Endodermal cell (in vitro differentiated cells): ENCODE data around the gene MGLL. TPM values are rescaled to one million over a fixed set of nuclear protein-coding genes. Genes with fewer than 3 reads are reported as not detected.

ENCODE experiments used
- DNase-seq: peaks from one replicate; pipeline ENCODE4 v3.0.0-alpha.2; 2017
- H3K27ac ChIP-seq: 2 replicates; pipeline ENCODE4 v1.5.1; 2013; ENCODE audit warnings: mild to moderate bottlenecking, low read depth, low read length, moderate library complexity
- H3K27me3 ChIP-seq: 2 replicates; pipeline ENCODE4 v1.6.1; 2013; ENCODE audit warnings: mild to moderate bottlenecking, low read length, moderate library complexity; ENCODE audit not compliant: insufficient read depth, control insufficient read depth, poor library complexity, severe bottlenecking
- H3K36me3 ChIP-seq: 2 replicates; pipeline ENCODE4 v1.7.0; 2013; ENCODE audit warnings: mild to moderate bottlenecking, low read length, moderate library complexity; ENCODE audit not compliant: control insufficient read depth, insufficient read depth
- H3K4me1 ChIP-seq: one replicate; pipeline ENCODE4 v1.7.0; 2013; ENCODE audit warnings: low read length; ENCODE audit not compliant: control insufficient read depth, insufficient read depth
- H3K4me3 ChIP-seq: 2 replicates; pipeline ENCODE4 v1.5.1; 2013; ENCODE audit warnings: mild to moderate bottlenecking, low read length, moderate library complexity
- H3K9ac ChIP-seq: 2 replicates; pipeline ENCODE4 v1.6.1; 2013; ENCODE audit warnings: mild to moderate bottlenecking, low read length, moderate library complexity; ENCODE audit not compliant: poor library complexity, severe bottlenecking; ENCODE audit errors: extremely low read depth
- H3K9me3 ChIP-seq: 2 replicates; pipeline ENCODE4 v1.6.1; 2013; ENCODE audit warnings: mild to moderate bottlenecking, low read length, moderate library complexity; ENCODE audit not compliant: control insufficient read depth
- H3K27ac Mint-ChIP-seq: 2 replicates; pipeline ENCODE4 v1.8.0; 2020; ENCODE audit warnings: mixed read lengths
- H3K27me3 Mint-ChIP-seq: 2 replicates; pipeline ENCODE4 v1.8.0; 2021; ENCODE audit warnings: mild to moderate bottlenecking, mixed read lengths; ENCODE audit not compliant: insufficient read depth
- H3K36me3 Mint-ChIP-seq: 2 replicates; pipeline ENCODE4 v1.8.0; 2020; ENCODE audit warnings: low read depth, mixed read lengths
- H3K4me1 Mint-ChIP-seq: 2 replicates; pipeline ENCODE4 v1.8.0; 2020; ENCODE audit warnings: mixed read lengths
- H3K4me3 Mint-ChIP-seq: 2 replicates; pipeline ENCODE4 v1.8.0; 2020; ENCODE audit warnings: mild to moderate bottlenecking, moderate library complexity, mixed read lengths
- H3K9me3 Mint-ChIP-seq: 2 replicates; pipeline ENCODE4 v1.8.0; 2020; ENCODE audit warnings: mild to moderate bottlenecking, mixed read lengths
- CTCF ChIP-seq: fragments of 200-600 bp; sonication (generic); conservative IDR thresholded peaks from 2 replicates; pipeline ENCODE4 v1.5.0; 2021; ENCODE audit warnings: antibody characterized with exemption, mild to moderate bottlenecking
- WGBS, 2 experiments: methylation state at CpG; one replicate each; pipeline versions ENCODE4 v1.1.5 to v1.1.7; 2013; ENCODE audit warnings: missing lambda C conversion rate in 2 of 2, mixed read lengths in 1 of 2; ENCODE audit not compliant: insufficient coverage in 1 of 2, insufficient read length in 1 of 2; 5-methylcytosine and 5-hydroxymethylcytosine counted together
- total RNA-seq, 2 donors: library from RNA; stranded (reverse); fragmentation: NEBNext Ultra II Directional in 1 of 2; extraction: Animal tissue kit (Norgen Biotek cat#: 25700) in 1 of 2; gene quantifications; 2 replicates in 1 of 2; 3 replicates in 1 of 2; pipeline ENCODE4 v1.2.1, GENCODE V29; 2021

The MGLL gene
- total RNA-seq, 2 donors from 2014 or later, result 0.22 TPM; not detected in 1

- Histone ChIP-seq H3K9ac (no peak overlapping the region), H3K27me3 (no peaks in the 10 kb centered on the region), H3K4me3 (no peak overlapping the region), H3K27ac (no peak overlapping the region), H3K4me1 (no peaks in the 10 kb centered on the region), H3K36me3 (no peaks in the 10 kb centered on the region), H3K9me3 (no peaks in the 10 kb centered on the region)
- no peak overlapping the region for H3K27ac Mint-ChIP-seq
- no peak for TF ChIP-seq CTCF
- no peaks in the 10 kb centered on the region for H3K36me3 Mint-ChIP-seq
- H3K27me3 Mint-ChIP-seq, result peaks cover 2% of the 10 kb centered on the region
- no peaks in the 10 kb centered on the region for H3K9me3 Mint-ChIP-seq
- no peak overlapping the region for H3K4me3 Mint-ChIP-seq
- WGBS, 2 experiments, result 89 to 90% methylated on average over 7 to 9 of the region's 9 CpGs
- H3K4me1 Mint-ChIP-seq, result no peaks in the 10 kb centered on the region
- no peak for DNase-seq
Observed at GRCh38 chr3:127848131-127849129, 26.1 kb upstream of the MGLL start.

DNA sequence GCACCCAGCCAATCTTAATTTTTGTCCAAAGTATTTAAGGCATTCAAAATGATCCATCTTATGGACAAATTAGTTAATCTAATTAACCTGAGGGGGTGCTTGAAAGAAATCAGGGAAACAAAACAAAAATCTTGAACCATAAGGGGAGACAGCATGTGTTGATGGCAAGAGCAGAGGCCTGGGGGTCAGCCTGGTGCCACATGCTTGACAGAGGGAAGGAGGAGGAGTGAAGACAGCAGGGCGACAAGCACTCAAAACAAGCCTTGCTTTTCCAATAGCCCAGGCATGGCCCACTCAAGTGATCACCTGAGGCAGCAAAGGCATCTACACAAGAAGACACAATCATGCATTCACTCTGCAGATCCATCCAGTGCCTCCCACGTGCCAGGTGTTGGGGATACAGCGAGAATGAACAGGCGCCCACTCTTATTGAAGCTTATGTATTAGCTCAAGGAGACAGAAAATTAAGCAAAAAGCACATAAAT is 25.0 kb upstream of the MGLL start:
- Mint-ChIP-seq H3K4me1 (no peaks in the 10 kb centered on the region), H3K27ac (no peak overlapping the region), H3K36me3 (no peaks in the 10 kb centered on the region), H3K27me3 (peaks cover 2% of the 10 kb centered on the region), H3K9me3 (no peaks in the 10 kb centered on the region), H3K4me3 (no peak overlapping the region)
- TF ChIP-seq CTCF, result no peak
- 90% methylated on average over 4 of the region's 4 CpGs; no CpG with 5 or more reads in 1 of the 2 experiments for WGBS, 2 experiments
- DNase-seq, result no peak
- no peak overlapping the region for H3K27ac ChIP-seq
- no peak overlapping the region for H3K9ac ChIP-seq
- no peaks in the 10 kb centered on the region for H3K4me1 ChIP-seq
- no peak overlapping the region for H3K4me3 ChIP-seq
- no peaks in the 10 kb centered on the region for H3K36me3 ChIP-seq
- H3K27me3 ChIP-seq, result no peaks in the 10 kb centered on the region
- H3K9me3 ChIP-seq, result no peaks in the 10 kb centered on the region

- no peaks in the 10 kb centered on the region for H3K4me1 Mint-ChIP-seq
- no peaks in the 10 kb centered on the region for H3K36me3 Mint-ChIP-seq
- H3K4me3 Mint-ChIP-seq, result no peak overlapping the region
- H3K27ac Mint-ChIP-seq, result no peak overlapping the region
- H3K27me3 Mint-ChIP-seq, result peaks cover 2% of the 10 kb centered on the region
- WGBS, 2 experiments, result 93 to 96% methylated on average over 1 of the region's 1 CpG
- H3K27me3 ChIP-seq, result no peaks in the 10 kb centered on the region
- DNase-seq, result no peak
- H3K36me3 ChIP-seq, result no peaks in the 10 kb centered on the region
- no peaks in the 10 kb centered on the region for H3K4me1 ChIP-seq
- no peak overlapping the region for H3K9ac ChIP-seq
- H3K27ac ChIP-seq, result no peak overlapping the region
- H3K9me3 Mint-ChIP-seq, result no peaks in the 10 kb centered on the region
- TF ChIP-seq CTCF, result no peak
- H3K4me3 ChIP-seq, result no peak overlapping the region
- H3K9me3 ChIP-seq, result no peaks in the 10 kb centered on the region
Observed at GRCh38 chr3:127846576-127846975, 24.3 kb upstream of the MGLL start.
